ENCODE results near the gene NPPB.

DNA sequence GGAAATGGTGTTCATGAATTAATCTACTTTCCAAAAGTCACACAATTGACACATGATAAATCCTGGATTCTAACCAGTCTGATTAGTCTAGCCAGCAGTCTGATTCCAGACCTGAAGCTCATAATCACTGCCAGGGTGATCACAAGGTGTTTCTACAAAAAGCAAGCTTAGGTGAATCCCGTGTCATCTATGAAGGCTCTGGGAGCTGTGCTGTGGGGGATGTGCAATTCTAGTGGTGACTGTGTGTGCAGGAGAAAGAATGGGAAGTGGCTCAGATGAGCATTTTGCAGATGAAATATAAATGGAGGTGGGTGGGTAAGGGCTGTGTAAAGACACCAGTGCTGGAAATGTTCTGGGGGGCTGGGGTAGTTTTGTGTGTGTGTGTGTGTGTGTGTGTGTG lies 1.8 kb upstream of the NPPB start:
- TF ChIP-seq, protein P1, sequence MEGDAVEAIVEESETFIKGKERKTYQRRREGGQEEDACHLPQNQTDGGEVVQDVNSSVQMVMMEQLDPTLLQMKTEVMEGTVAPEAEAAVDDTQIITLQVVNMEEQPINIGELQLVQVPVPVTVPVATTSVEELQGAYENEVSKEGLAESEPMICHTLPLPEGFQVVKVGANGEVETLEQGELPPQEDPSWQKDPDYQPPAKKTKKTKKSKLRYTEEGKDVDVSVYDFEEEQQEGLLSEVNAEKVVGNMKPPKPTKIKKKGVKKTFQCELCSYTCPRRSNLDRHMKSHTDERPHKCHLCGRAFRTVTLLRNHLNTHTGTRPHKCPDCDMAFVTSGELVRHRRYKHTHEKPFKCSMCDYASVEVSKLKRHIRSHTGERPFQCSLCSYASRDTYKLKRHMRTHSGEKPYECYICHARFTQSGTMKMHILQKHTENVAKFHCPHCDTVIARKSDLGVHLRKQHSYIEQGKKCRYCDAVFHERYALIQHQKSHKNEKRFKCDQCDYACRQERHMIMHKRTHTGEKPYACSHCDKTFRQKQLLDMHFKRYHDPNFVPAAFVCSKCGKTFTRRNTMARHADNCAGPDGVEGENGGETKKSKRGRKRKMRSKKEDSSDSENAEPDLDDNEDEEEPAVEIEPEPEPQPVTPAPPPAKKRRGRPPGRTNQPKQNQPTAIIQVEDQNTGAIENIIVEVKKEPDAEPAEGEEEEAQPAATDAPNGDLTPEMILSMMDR (IDR thresholded peaks at IDR 0.05) = no peak
- TF ChIP-seq POLR2A (IDR thresholded peaks at IDR 0.05) (no peak), POLR2AphosphoS5 (IDR thresholded peaks at IDR 0.05) (no peak)

All from prostate gland (tissue), 2 donors.